HEK293 (cell line): ENCODE data around the gene MYADML2.

Experiments
- CTCF ChIA-PET: fragments of 350-600 bp; formaldehyde crosslinking; extraction: SDS; loops from one replicate; lab custom pipeline; 2021; ENCODE audit warnings: antibody characterized with exemption; lab: Yijun Ruan, JAX
- POLR2A ChIA-PET: fragments of 300-600 bp; formaldehyde crosslinking; extraction: SDS; loops from one replicate; lab custom pipeline; 2020; ENCODE audit warnings: antibody characterized with exemption, inconsistent platforms; lab: Yijun Ruan, JAX
- H3K27ac ChIP-seq: fragments of 200-500 bp; sonication (Bioruptor generic); 2 replicates; pipeline ENCODE4 v1.5.1; 2014; ENCODE audit warnings: low read depth, low read length, control low read depth, inconsistent platforms; ENCODE audit errors: extremely low read depth
- H3K36me3 ChIP-seq, 2 experiments: fragments of 200-500 bp in 1 of 2; sonication (Bioruptor generic) in 1 of 2; 1 replicate in 1 of 2; 2 replicates in 1 of 2; pipeline ENCODE4 v1.5.1; 2014 to 2017; ENCODE audit warnings: inconsistent platforms in 2 of 2, low read length in 2 of 2; ENCODE audit not compliant: control insufficient read depth in 2 of 2, insufficient read depth in 1 of 2
- H3K4me1 ChIP-seq: fragments of 200-500 bp; sonication (Bioruptor generic); 2 replicates; pipeline ENCODE4 v1.5.1; 2014; ENCODE audit warnings: mild to moderate bottlenecking, low read length, inconsistent platforms; ENCODE audit not compliant: control insufficient read depth, insufficient read depth
- H3K4me3 ChIP-seq: 2 replicates; pipeline ENCODE4 v1.5.1; 2011; ENCODE audit warnings: low read depth, mild to moderate bottlenecking, control low read depth, low read length, moderate library complexity
- H3K9me3 ChIP-seq: fragments of 200-500 bp; sonication (Bioruptor generic); 2 replicates; pipeline ENCODE4 v1.5.1; 2014; ENCODE audit warnings: low read depth, low read length, inconsistent platforms; ENCODE audit not compliant: control insufficient read depth, insufficient read depth
- CTCF ChIP-seq: fragments of 450-650 bp; formaldehyde crosslinking; IDR thresholded peaks from 2 replicates; pipeline ENCODE4 v1.5.1; 2016; ENCODE audit warnings: missing biosample characterization, missing genetic modification characterization
- HOXA7 ChIP-seq: sonication (generic); formaldehyde crosslinking; IDR thresholded peaks from 2 replicates; pipeline ENCODE4 v1.8.1; 2022; ENCODE audit warnings: missing genetic modification reagents, borderline replicate concordance
- PATZ1 ChIP-seq: fragments of 450-650 bp; formaldehyde crosslinking; IDR thresholded peaks from 2 replicates; pipeline ENCODE4 v1.5.1; 2016; ENCODE audit warnings: missing biosample characterization, missing genetic modification characterization
- PBX3 ChIP-seq: sonication (generic); formaldehyde crosslinking; IDR thresholded peaks from 2 replicates; pipeline ENCODE4 v1.8.1; 2022; ENCODE audit warnings: mild to moderate bottlenecking, moderate library complexity, missing genetic modification reagents
- SP7 ChIP-seq: fragments of 450-650 bp; formaldehyde crosslinking; IDR thresholded peaks from 2 replicates; pipeline ENCODE4 v1.5.1; 2016; ENCODE audit warnings: missing biosample characterization, missing genetic modification characterization
- ZNF221 ChIP-seq: fragments of 450-650 bp; formaldehyde crosslinking; IDR thresholded peaks from 2 replicates; pipeline ENCODE4 v1.5.1; 2017; ENCODE audit warnings: missing biosample characterization, missing genetic modification characterization, borderline replicate concordance
- ZNF341 ChIP-seq: fragments of 450-650 bp; formaldehyde crosslinking; IDR thresholded peaks from 2 replicates; pipeline ENCODE4; 2016; ENCODE audit warnings: low read depth, missing biosample characterization, missing genetic modification characterization
- ZNF350 ChIP-seq: fragments of 450-650 bp; formaldehyde crosslinking; IDR thresholded peaks from 2 replicates; pipeline ENCODE4 v1.5.0; 2017; ENCODE audit warnings: missing biosample characterization, mild to moderate bottlenecking, missing genetic modification characterization
- ZNF449 ChIP-seq: fragments of 450-650 bp; formaldehyde crosslinking; IDR thresholded peaks from 2 replicates; pipeline ENCODE4 v1.5.1; 2017; ENCODE audit warnings: missing biosample characterization, mild to moderate bottlenecking, missing genetic modification characterization, moderate library complexity

Gene MYADML2

GRCh38 chr17:81966343-81967243 lies 19.6 kb upstream of the MYADML2 start:
- POLR2A ChIA-PET: interaction anchor here (1.4 kb wide), 1 partner anchor 16 kb away, joined by 10 read pairs; no protein-coding TSS in a partner anchor

More at GRCh38 chr17:81966343-81967243, 19.6 kb upstream of the MYADML2 start:
- H3K36me3 ChIP-seq: no peaks in the 10 kb centered on the region
- no peak overlapping the region for H3K27ac ChIP-seq
- CTCF ChIA-PET: interaction anchor here (0.6 to 1.7 kb wide), 3 partner anchors 53 to 675 kb away, joined by 3 to 9 read pairs (median 4); no protein-coding TSS in a partner anchor
- no peaks in the 10 kb centered on the region for H3K9me3 ChIP-seq
- TF ChIP-seq HOXA7 (CRISPR knock-in tag) (no peak), ZNF449 (tag by site-specific recombination) (no peak), PATZ1 (tag by site-specific recombination) (peak; percentile 50; the same call in 1 of the 2 replicates), ZNF341 (tag by site-specific recombination) (peak; percentile 79), ZNF221 (tag by site-specific recombination) (no peak), ZNF350 (tag by site-specific recombination) (no peak), CTCF (tag by site-specific recombination) (no peak), SP7 (no peak), PBX3 (CRISPR knock-in tag) (no peak)
- TF ChIP-seq, all 188 proteins: peak for 2
- Histone ChIP-seq H3K4me3 (no peak overlapping the region), H3K4me1 (no peaks in the 10 kb centered on the region)
